Left cardiac atrium (tissue), 4 donors: ENCODE measurements around the gene PCDH20. TPM values are rescaled to one million over a fixed set of nuclear protein-coding genes. Genes with fewer than 3 reads are reported as not detected.
"Not testable (repeated sequence)": the region's sequence is repeated elsewhere in the genome, so short reads cannot be mapped to it uniquely, and the experiment has no call there.

ENCODE experiments used
- ATAC-seq, 2 donors: fragments of 200-7000 bp; cut with Tn5 transposase; one replicate each; pipeline ENCODE4 v1.9.1; 2020; ENCODE audit warnings: mild to moderate bottlenecking in 2 of 2, moderate library complexity in 2 of 2
- DNase-seq: peaks from one replicate; pipeline ENCODE4 v3.0.0-alpha.2; 2020
- intact Hi-C, 2 donors: fragments of 100-400 bp; cut with DNase I; formaldehyde crosslinking; loops; one replicate each; pipeline versions ENCODE4 v1.14.1 to v1.15.1; 2022 to 2023
- long read RNA-seq: library from polyadenylated mRNA; unstranded; transcript quantifications from one replicate; pipeline ENCODE4 v2.0.0, GENCODE V29; 2021
- total RNA-seq, 2 donors: library from RNA; stranded (reverse); fragmentation: NEBNext Ultra II Directional; extraction: Animal tissue kit (Norgen Biotek cat#: 25700); gene quantifications; one replicate each; pipeline ENCODE4 v1.2.1, GENCODE V29; 2021
- donor health status: DM: no; HTN: yes; CAD: no.
- donor health status: DM: no; HTN: yes; CAD: no; lungs with severe emphysema.
- donor health status: DM: yes; HTN: yes; CAD: no.
- donor health status: Dilated cardiomyopathy.

The PCDH20 gene
- 10 to 100 TPM in 1 of 2 donors, 1 to 10 TPM in 1; 8.7 to 34.5 TPM for total RNA-seq
- long read RNA-seq, full-length matches to known transcripts = 50 of 58 reads
- long read RNA-seq, partial matches to known transcripts = 0 of 58 reads
- long read RNA-seq, other reads (novel, unspliced or antisense) = 8 of 58 reads

DNA sequence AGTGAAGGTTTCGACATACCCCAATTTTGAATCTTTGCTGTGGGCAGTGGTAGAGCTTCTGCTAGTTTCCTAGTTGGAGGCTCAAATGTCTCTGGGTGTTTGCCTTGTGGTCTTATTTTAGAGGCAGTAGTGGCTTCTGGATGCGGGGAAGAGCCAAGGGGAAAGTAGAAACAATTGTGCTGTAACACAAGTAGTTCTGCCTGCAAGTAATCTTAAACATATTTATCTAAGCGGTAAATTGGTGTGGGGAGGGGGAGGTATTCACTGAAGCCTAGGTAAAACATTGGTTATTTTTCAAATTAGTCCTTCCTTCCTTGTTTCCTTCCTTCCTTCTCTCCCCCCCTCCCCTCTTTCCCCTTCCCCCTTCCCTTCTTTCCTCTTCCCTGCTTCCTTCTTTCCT, at the start of gene PCDH20:
TSS of gene PCDH20 (minus strand) at position 101 of the 400 bp plus-strand sequence. CDS start 691 bp downstream, outside the sequence.
- intact Hi-C loops = loop anchor here in 1 of 2 donors (10.0 kb wide), 3 partner anchors 281 to 761 kb away; no protein-coding TSS in a partner anchor
- DNase-seq (no peak), ATAC-seq (no peak)

DNA sequence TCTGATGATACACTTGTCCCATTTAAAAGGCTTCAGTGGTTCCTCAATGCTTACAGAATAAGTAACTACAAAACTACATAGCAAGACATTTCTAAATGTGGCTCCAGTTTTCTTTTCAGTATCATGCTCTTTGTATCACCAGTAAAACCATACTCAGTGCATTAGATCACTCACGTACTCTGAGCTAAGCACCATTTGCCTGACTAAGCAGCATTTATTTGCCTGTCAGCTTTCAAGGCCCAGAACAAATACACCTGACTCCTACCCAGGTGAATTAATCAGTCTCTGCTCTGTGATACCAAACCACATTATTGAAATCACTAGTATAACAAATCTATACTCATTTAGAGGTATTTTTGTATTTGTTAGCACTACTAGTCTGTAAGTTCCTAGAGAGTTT, 47.4 kb upstream of the PCDH20 start:
- intact Hi-C loops = no loop called here
- DNase-seq (no peak), ATAC-seq (no peak)

DNA sequence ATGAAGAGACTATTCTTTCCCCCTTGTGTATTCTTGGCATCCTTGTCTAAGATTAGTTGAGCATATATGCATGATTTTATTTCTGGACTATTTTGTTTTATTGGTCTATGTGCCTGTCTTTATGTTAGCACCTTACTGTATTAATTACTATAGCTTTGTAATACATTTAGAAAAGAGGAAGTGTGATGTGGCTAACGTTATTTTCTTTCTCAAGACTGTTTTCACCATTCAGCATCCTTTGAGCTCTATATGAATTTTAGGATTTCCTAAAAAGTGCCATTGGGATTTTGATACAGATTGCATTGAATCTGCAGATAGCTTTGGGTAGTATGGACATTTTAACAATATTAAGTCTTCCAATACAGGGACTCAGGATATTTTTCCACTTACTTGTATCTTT, 37.5 kb upstream of the PCDH20 start:
- intact Hi-C loops = no loop called here

GRCh38 chr13:61432029-61432428, 16.4 kb upstream of the PCDH20 start:
- DNase-seq = no peak
- ATAC-seq = no peak

More for the DNA sequence above, 37.5 kb upstream of the PCDH20 start:
- DNase-seq = no peak
- no peak for ATAC-seq

DNA sequence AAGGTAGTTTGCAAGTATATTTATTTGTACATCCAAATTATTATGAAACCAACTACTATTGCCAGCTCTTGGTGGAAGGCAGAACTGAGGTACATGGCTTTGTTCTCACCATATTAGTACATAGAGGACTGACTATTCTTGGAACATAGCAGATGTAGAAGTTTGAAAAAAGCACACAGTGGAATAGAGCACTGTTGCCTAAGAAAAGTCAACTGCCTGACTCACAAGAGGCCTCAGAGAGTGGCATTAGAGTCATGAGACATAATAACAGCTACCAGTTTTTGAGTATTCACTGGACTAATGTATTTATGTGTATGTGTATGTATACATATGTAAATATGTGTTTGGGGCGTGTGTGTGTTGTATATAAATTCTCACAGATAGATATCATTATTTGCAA, 8.3 kb upstream of the PCDH20 start:
- intact Hi-C loops = no loop called here
- ATAC-seq (no peak), DNase-seq (no peak)

More at GRCh38 chr13:61432029-61432428, 16.4 kb upstream of the PCDH20 start:
- intact Hi-C loops = no loop called here

- DNase-seq (no peak), ATAC-seq (no peak)
- intact Hi-C loops = loop anchor here in 1 of 2 donors (10.0 kb wide), 3 partner anchors 282 to 762 kb away; no protein-coding TSS in a partner anchor
Measured at GRCh38 chr13:61417086-61417570, 1.5 kb upstream of the PCDH20 start.

GRCh38 chr13:61415058-61415721, 459 bp downstream of the PCDH20 start:
- intact Hi-C loops = loop anchor here in 1 of 2 donors (10.0 kb wide), 3 partner anchors 280 to 760 kb away; no protein-coding TSS in a partner anchor
- peak; percentile 53 for DNase-seq
- peak; percentile 96 to 98 for ATAC-seq

DNA sequence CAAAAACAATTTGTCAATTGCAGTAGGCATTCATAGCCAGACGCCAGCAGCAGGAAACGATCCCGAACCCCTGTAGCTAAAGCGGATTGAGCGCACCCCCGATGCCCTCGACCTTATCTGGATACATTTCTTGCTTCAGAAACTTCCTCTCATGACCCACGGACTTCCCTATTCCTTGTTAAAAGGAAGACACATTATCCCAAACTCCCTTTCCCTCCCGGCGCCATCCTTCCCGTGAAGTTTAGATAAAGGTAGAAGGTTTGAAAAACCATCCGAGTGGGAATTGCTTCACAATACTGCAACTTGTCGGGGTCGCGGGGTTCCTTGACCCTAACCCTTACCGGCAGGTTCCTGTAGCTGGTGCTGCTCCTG, 977 bp downstream of the PCDH20 start:
- ATAC-seq (no peak), DNase-seq (no peak)
- intact Hi-C loops = loop anchor here in 1 of 2 donors (5.0 to 10.0 kb wide), 4 partner anchors 127 to 760 kb away; no protein-coding TSS in a partner anchor

DNA sequence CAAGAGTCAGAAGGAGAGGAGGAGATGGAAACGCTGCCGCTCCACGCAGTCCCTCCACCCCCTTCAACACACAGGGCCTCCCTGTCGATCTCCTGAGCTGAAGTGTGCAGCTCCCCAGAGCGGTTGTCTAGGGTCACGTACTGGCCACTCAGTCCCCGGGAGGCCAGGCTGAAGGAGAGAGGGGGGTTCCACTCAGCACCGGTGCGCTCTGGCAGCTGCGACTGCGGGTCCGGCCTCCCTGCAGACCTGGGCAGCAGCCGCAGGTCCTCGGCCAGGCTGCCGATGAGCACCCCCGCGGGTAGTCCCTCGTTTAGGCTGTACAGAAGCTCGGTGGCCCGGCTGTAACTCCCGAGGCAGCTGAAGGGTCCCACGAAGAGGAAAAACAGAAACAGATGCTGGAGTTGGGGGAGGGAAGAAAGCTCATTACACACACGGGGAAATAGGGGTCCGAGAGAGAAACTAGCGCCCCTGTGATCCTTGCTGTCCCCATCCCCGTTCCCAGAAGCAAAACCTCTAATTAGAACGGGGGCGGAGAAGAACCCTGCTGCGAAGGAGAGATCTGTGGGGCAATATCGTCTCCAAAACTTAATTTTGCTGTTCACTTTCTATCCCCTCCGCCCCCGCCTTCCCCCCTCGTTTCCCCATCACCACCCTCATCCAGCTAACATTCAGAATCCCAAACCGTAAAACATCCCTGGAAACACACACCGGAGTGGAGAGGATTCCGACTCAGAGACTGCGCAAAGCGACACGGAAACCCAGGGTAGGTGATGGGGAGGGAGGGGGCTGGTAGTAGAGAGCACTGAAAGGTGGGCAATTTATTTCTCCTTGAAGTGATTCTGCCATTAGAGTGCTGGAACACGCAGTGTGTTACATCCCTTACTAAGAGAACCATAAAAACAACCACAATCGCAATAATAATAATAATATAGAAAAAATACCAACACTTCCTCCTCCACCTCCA, 1.8 kb downstream of the PCDH20 start:
- ATAC-seq (peak in 1 of 2 donors; percentile 37), DNase-seq (no peak)
- intact Hi-C loops = loop anchor here in 1 of 2 donors (5.0 to 10.0 kb wide), 4 partner anchors 127 to 759 kb away; no protein-coding TSS in a partner anchor

GRCh38 chr13:61410669-61411297, 4.9 kb downstream of the PCDH20 start:
- DNase-seq (no peak), ATAC-seq (no peak)
- intact Hi-C loops = loop anchor here in 1 of 2 donors (5.0 to 10.0 kb wide), 4 partner anchors 123 to 756 kb away; no protein-coding TSS in a partner anchor

GRCh38 chr13:61410266-61410665, 5.4 kb downstream of the PCDH20 start:
- intact Hi-C loops = loop anchor here in 1 of 2 donors (5.0 to 10.0 kb wide), 4 partner anchors 123 to 755 kb away; no protein-coding TSS in a partner anchor
- ATAC-seq = no peak
- no peak for DNase-seq

DNA sequence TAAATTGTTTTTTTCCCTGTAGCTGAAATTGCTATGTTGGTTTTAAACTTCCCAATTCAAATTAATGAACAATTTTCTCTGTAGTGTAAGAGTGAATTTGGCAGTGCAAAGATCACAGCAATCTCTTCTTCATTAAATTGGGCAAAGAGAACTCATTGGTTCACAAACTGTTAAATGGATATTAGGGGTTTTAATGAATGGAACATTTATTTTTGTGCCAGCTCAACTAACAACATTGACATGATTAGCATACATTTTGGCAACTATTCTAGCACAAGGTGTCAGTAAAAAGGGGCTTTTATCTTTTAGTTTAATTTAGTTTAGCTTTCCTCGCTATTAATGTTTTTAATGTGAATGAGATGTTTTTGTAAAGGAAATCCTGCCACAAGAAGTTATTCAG, 7.1 kb downstream of the PCDH20 start:
- DNase-seq = no peak
- intact Hi-C loops = no loop called here
- ATAC-seq = no peak

- intact Hi-C loops = no loop called here
- DNase-seq (no peak), ATAC-seq (peak in 1 of 2 donors; percentile 31)
Measured at GRCh38 chr13:61406275-61406674, 9.4 kb downstream of the PCDH20 start.

DNA sequence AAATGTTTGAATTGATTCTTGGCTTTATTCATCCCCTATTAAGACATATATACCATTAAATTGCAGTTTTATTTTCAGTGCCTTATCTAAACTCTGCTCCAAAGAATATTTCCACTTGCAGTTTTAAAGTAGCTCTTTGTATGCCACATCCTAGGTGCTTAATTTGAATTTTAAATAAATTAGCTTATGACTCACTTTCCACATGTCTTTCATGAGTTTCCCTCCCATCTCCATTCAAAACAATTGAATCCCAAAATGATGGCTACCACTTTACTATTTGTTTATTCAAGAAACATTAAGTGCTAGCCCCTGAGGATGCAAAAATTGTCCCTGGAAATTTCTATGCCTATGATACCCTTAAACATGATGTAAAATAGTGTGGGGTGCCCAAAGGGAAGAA, 19.5 kb downstream of the PCDH20 start:
- no peak for ATAC-seq
- DNase-seq = no peak
- intact Hi-C loops = no loop called here

- ATAC-seq = no peak
- intact Hi-C loops = no loop called here
Measured at GRCh38 chr13:61391426-61391825, 24.2 kb downstream of the PCDH20 start.

GRCh38 chr13:61387694-61388093, 28.0 kb downstream of the PCDH20 start:
- intact Hi-C loops = no loop called here
- DNase-seq (no peak), ATAC-seq (no peak)

More at GRCh38 chr13:61391426-61391825, 24.2 kb downstream of the PCDH20 start:
- DNase-seq = no peak

DNA sequence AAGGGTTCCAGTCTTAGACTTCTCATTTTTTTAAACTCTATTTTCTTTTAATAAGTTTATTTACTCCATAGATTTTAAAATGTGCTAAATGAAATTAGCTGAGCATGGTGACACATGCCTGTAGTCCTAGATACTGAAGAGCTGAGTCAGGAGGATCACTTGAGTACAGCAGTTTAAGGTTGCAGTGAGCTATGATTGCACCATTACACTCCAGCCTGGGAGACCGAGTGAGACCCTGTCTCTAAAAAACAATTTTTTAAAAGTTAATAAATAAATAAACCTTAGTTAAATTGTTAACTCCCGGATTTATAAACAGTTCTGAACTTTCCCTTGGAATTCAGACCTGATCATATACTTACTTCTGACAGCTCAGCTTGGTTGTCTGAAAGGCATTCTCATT, 32.5 kb downstream of the PCDH20 start:
- ATAC-seq (no peak), DNase-seq (no peak)
- intact Hi-C loops = no loop called here

GRCh38 chr13:61370520-61370919, 45.1 kb downstream of the PCDH20 start:
- DNase-seq (no peak), ATAC-seq (no peak)
- intact Hi-C loops = no loop called here

DNA sequence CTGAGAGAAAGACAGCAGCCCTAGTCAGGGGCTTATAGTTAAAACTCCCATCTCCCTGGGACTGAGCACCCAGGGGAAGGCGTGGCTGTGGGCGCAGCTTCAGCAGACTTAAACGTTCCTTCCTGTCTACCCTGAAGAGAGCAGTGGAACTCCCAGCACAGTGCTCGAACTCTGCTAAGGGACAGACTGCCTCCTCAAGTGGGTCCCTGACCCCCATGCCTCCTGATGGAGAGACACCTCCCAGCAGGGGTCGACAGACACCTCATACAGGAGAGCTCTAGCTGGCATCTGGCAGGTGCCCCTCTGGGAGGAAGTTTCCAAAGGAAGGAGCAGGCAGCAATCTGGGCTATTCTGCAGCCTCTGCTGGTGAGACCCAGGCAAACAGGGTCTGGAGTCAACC, 51.0 kb downstream of the PCDH20 start:
- intact Hi-C loops, DNase-seq, ATAC-seq: not testable (repeated sequence)
